NCI-H2171 (cell line): ENCODE measurements around the gene NAP1L1.
"Not testable (repeated sequence)": the region's sequence is repeated elsewhere in the genome, so short reads cannot be mapped to it uniquely, and the experiment has no call there.

ENCODE experiments used
- DNase-seq: peaks from one replicate; lab custom pipeline; 2025; lab: John Stamatoyannopoulos, UW

The NAP1L1 gene

DNA sequence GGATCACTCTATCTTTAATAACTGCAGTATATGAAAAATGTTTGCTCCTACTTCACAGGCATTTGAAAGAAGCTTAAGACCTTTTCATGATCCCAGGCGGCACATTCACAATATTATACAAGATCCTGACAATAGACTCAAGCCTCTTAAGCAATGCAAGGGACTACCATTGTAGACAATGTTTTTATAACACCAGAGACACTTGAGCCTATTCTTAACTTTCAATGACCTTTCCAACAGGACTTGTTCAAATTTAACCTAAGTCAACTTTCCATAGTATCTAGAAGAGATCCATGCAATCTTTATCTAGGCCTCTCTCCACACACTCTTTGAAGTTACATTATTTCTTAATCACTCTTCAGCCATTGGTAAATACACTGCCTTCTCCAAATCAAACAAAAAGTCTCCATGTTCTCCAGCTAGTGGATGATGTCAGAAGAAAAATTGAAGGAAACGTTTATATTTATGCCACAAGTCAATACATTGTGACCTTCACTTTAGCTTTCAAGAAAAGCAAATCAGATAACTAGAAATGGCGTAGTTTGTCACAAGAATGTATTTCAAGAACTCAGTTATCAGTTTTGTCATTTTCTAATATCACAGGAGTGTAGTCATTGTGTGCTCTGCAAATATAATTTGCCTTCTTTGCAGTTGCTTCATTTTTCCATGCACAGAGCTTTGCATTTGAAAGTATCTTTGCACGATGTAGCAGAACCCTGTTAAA is 94.1 kb downstream of the NAP1L1 start:
- no peak for DNase-seq

DNA sequence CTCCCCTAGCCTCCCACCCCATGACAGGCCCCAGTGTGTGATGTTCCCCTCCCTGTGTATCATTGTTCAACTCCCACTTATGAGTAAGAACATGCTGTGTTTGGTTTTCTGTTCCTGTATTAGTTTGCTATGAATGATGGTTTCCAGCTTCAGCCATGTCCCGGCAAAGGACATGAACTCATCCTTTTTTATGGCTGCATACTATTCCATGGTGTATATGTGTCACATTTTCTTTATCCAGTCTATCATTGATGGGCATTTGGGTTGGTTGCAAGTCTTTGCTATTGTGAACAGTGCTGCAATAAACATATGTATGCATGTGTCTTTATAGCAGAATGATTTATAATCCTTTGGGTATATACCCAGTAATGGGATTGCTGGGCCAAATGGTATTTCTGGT is 96.8 kb downstream of the NAP1L1 start:
- not testable (repeated sequence) for DNase-seq
